Dermis microvascular lymphatic vessel endothelial cell (primary cell): ENCODE results near the gene TPD52L2. TPM values are rescaled to one million over a fixed set of nuclear protein-coding genes. Genes with fewer than 3 reads are reported as not detected.

Source experiments
- DNase-seq, 2 donors: peaks; one replicate each; pipeline versions ENCODE4 v3.0.0 to v3.0.0-alpha.2; 2010; ENCODE audit warnings: low read depth in 2 of 2
- total RNA-seq: library from RNA; depleted of rRNA; stranded (reverse); fragments of >200 nt; gene quantifications from 2 replicates; pipeline ENCODE4 v1.2.1, GENCODE V29; 2014

TPD52L2 gene
- total RNA-seq, 1 donor from 2014 or later: 112 TPM

DNA sequence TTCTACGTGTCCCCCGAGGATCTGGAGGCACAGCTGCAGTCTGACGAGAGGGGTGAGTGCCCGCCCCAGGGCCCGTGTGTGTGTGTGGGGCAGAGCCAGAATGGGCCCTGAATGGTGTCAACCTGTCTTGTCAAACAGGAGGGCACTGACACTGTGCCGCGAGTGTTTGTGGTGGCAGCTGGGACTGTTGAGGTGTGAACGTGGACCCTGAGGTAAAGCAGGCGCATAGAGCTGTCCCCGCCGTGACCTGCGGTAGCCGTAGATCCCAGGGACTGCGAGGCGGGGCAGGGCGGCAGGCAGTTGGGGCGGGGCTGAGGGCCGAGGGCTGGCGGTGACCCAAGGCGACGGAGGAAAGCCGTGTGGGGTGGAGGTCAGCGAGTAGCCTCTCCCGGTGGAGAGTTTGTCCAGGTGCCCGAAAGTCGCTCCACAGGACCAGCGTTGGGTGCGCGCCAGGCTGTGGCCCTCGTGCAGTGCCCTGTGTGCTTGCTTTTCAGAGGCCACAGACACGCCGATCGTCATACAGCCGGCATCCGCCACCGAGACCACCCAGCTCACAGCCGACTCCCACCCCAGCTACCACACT is 66.0 kb downstream of the TPD52L2 start:
- no peak for DNase-seq

DNA sequence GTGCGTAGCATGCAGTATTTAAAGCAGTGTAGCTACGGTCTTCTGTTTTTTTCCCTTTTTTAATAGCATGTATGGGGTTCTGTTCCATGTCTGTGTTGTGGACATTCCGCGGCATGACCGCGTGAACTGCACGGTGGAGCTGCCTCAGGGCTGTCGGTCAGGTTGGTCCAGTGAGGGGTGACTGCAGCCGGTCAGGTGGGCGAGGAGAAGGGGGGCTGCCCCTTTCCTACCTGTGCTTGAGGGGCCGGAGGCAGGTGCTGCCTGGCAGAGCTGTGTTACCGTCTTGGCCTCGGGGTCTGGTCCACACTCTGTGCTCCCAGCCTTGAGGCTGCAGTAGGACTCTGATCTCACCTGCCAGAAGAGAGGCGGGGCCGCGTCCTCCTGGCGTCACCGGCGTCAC is 66.7 kb downstream of the TPD52L2 start:
- no peak for DNase-seq

DNA sequence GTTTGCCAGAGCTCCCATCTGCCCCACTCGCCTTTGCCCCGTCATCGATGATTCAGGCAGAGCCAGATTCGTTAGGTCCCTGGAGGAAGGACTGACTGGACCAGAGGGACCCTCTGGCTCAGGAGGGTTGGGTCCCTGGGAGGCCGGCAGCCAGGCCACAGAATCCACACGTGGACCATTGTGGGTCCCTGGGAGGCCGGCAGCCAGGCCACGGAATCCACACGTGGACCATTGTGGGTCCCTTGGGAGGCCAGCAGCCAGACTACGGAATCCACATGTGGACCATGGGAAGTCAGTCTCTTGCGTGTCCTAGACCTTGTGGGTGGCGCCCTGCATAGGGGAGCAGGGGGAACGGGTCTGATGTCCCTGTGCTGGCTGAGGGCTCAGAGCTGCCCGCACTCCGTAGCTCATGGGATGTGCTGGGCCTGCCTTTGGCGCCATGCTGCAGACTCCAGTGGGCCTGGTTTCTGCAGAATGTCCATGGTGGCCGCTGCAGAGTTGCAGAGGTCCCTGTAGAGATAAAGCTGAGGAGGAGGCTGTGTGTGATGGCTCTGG is 67.6 kb downstream of the TPD52L2 start:
- DNase-seq: no peak

DNA sequence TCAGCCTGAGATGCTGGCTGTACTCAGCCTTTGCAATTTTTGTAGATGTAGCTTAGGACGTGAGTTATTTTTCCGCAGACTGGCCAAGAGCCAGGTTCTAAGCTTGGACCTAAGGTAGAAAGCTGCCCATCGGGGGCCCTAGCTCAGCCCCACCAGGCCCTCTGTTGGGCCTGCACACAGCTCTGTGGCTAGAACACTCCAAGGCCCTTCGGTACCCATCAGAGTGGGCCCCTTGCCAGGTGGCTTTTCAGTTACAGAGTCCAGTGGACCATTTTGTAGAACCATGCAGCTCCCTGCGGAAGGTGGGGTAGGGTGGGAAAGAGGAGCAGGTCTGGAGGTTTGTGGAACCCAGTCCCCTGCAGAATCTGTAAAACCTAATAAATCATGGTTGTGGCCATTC is 68.6 kb downstream of the TPD52L2 start:
- no peak for DNase-seq

DNA sequence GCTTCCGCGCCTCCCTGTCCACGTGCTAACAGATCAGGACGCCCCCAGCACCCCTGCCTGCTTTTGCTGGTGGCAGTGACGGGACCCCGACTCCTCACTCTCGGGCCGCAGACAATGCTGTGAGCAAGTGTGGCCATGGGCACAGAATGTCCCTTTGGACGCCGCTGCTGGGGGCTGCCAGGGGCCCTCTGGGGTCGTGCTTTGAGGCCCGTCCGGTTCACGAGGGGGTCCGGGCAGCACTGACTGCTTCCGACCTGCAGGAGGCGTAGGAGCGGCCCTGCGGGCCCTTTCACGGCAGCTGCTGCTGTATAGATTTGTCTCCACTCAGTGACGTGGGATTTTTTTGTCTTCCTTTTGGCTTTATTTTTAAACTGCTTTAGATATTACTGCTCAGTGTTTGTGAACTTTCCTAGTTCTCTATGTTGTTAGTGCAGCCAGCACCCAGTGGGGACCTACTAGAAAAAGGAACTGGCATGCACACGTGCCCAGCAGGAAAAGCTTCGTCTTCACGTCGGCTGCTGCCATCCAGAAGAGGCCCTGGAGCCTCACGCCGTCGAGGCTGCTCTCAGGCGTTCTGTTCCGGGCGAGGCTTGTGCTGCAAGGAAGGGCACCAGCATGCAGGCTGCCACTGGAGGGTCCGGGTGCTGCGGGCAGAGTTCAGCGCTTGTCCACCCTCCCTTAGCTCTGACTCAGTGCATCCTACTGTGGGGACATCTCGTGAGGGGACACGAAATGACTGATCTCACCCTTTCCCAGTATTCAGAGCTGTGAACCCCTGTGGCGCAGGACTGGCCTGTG is 69.4 kb downstream of the TPD52L2 start:
- no peak for DNase-seq

DNA sequence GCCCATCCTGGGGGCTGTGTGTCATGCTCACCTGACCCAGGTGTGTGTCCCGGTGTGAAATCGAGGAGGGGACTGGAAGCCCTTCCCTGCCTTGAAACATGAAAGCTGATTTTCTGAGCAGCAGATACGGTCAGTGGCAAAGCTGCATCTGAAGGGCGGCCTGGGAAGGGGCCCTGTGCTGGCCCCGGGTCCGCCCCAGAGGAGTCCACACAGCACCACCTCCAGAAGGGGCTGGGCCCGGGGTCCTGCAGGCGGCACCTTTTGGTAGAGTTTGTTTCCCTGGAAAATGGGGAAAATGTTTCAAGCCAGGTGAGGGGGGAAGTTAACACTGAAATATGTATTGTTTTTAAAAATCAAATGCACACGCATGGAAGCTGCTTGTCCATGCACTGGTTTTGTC is 70.4 kb downstream of the TPD52L2 start:
- DNase-seq: no peak

DNA sequence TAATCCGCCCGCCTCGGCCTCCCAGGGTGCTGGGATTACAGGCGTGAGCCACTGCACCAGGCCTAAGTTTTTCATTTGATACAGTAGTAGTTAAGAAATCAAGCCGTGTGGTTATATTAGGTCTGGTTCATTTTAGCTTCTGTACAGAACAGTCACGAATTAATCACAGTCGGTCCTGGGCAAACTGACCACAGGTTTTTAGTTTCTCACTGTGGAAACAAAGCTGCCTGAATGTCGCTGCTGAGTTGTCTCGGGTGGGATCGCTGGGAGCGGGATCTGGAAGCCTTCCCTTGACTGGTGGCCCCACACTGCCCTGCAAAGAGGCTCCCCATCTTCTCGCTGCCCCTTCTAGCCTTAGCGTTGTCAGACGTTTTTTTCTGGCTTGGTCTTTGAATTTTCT is 72.5 kb downstream of the TPD52L2 start:
- DNase-seq: no peak

DNA sequence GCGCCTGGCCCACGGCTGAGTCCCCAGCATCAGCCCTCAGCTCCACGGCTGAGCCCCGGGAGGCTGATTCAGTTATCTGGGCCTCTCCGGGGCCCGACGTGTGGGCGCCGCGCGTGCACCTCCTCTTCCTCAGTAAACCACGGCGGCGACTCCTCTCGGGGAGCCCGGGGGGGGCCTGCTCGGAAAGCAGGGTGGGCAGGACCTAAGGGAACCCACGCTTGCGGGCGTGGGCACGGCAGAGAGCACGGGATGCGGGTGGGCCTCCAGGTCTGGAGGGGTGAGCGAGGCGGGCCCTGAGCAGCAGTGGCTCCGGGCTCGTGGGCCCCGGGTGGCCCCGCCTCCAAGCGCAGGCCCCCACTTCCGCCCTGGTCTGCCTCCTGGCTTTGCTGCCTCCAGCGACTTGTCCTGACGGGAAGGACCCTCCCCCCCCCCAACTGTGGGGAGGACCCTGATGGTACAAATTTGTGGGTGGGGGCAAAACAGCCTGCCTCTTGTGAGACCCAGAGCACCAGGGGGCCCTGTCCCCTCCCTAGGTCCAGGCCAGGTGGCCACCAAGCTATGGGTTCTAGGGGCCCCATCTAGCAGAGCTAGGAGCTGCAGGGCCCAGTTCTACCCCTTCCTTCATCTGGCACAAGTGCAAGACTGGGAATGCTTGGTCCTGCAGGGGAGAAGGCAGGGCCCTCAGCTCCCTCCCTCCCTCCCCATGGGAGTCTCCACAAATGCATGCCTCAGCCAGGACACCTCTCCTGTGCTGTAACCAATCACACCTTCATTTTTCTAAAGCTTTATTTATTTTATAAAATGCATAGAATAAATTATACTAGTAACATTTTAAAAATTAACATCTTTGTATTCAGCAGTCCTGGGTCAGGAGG is 74.2 kb downstream of the TPD52L2 start:
- no peak for DNase-seq

DNA sequence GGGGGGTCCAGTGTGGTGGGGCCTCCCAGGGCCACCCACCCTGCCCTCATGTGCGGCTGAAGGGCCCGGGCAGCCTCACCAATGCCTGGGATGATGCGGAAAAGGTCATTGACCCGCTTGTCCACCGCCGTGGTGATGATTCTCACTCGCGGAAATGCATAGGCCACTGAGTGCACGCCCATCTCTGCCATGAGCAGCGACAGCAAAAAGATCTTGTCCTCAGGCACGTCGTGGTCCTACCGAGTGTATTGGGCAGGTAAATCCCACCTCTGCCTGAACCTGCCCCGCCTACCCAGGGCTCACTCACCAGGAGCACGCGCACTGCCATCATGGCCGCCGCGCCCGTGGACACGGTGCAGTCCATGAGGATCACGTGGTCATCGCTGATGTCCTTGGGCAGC is 75.0 kb downstream of the TPD52L2 start:
- no peak for DNase-seq

DNA sequence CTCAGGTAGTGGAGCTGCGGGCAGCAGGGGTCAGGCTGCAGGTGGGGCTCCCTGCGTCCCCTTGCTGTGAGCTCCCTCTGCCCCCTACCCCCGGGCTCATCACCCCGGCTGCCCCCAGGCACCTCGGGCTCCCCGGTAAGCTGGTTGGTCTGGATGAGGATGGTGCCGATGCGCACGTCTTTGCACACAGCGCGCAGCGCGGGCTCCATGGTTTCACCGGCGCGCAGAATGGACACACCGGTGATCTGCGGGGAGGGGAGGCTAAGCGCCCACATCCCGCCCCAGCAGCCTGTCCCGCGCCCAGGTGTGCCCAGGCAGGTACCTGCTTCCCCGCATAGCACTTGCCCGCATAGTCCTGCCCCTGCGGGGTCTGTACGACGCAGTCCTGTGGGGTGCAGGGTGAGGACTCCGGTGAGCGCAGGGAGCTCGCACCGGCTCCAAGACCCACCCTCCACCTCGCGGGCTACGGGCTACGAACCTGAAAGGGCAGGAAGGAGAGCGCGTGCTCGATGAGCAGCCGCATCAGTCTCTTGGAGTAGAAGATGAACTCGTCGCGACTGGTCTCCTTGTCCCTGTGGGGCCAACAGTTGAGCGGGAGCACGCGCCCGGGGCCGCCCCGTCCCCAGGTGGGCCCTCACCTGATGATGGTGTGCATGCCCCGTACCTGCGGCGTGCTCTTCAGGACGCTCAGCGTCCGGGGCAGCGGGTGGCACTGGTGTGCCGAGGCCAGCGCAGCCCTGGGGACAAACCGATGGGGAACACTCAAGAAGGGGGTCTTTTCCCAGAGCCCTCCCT is 75.6 kb downstream of the TPD52L2 start:
- DNase-seq: no peak

Other genes starting within 250 kb of the TPD52L2 start
- 6.3 and 9.4 TPM in 2 replicates for gene GMEB2, start 238.2 kb upstream of the TPD52L2 start, total RNA-seq
- gene STMN3, start 211.8 kb upstream of the TPD52L2 start, total RNA-seq: 0.38 and 0.51 TPM in 2 replicates
- 6.0 and 6.1 TPM in 2 replicates for gene RTEL1, start 207.0 kb upstream of the TPD52L2 start, total RNA-seq
- gene TNFRSF6B, start 168.6 kb upstream of the TPD52L2 start, total RNA-seq: 3.9 and 15.4 TPM in 2 replicates
- gene ARFRP1, start 157.3 kb upstream of the TPD52L2 start, total RNA-seq: 22.5 and 38.1 TPM in 2 replicates
- 10.1 and 13.8 TPM in 2 replicates for gene ZGPAT, start 157.2 kb upstream of the TPD52L2 start, total RNA-seq
- gene LIME1, start 128.6 kb upstream of the TPD52L2 start, total RNA-seq: 0.90 and 1.5 TPM in 2 replicates
- gene SLC2A4RG, start 125.5 kb upstream of the TPD52L2 start, total RNA-seq: 5.9 and 9.2 TPM in 2 replicates
- 67.1 and 69.7 TPM in 2 replicates for gene ZBTB46, start 34.0 kb upstream of the TPD52L2 start, total RNA-seq
- not detected in 2 replicates for gene ABHD16B, start 3.8 kb upstream of the TPD52L2 start, total RNA-seq
- 67.3 and 89.9 TPM in 2 replicates for gene DNAJC5, start 29.9 kb downstream of the TPD52L2 start, total RNA-seq
- gene UCKL1, start 91.1 kb downstream of the TPD52L2 start, total RNA-seq: 26.6 and 45.0 TPM in 2 replicates
- gene ZNF512B, start 104.7 kb downstream of the TPD52L2 start, total RNA-seq: 5.9 and 11.0 TPM in 2 replicates
- gene SAMD10, start 114.4 kb downstream of the TPD52L2 start, total RNA-seq: 2.4 and 5.9 TPM in 2 replicates
- 40.6 and 49.0 TPM in 2 replicates for gene PRPF6, start 115.9 kb downstream of the TPD52L2 start, total RNA-seq
- 5.8 and 6.3 TPM in 2 replicates for gene C20orf204, start 170.9 kb downstream of the TPD52L2 start, total RNA-seq
- 27.2 and 75.7 TPM in 2 replicates for gene SOX18, start 184.4 kb downstream of the TPD52L2 start, total RNA-seq
- gene TCEA2, start 197.9 kb downstream of the TPD52L2 start, total RNA-seq: 27.0 and 36.0 TPM in 2 replicates
- 12.8 and 23.0 TPM in 2 replicates for gene RGS19, start 214.2 kb downstream of the TPD52L2 start, total RNA-seq
- gene OPRL1, start 214.8 kb downstream of the TPD52L2 start, total RNA-seq: 2.3 and 2.7 TPM in 2 replicates
- 0.13 and 0.26 TPM in 2 replicates for gene LKAAEAR1, start 219.1 kb downstream of the TPD52L2 start, total RNA-seq
- gene NPBWR2, start 242.3 kb downstream of the TPD52L2 start, total RNA-seq: not detected in 2 replicates